DMS53 treated with DMSO at 0.1 percent for 48 hours (cell line): ENCODE measurements around the gene COL4A3.

Experiments
- DNase-seq: peaks from one replicate; lab custom pipeline; 2025; ENCODE audit not compliant: unreplicated experiment; lab: John Stamatoyannopoulos, UW

Gene COL4A3

DNA sequence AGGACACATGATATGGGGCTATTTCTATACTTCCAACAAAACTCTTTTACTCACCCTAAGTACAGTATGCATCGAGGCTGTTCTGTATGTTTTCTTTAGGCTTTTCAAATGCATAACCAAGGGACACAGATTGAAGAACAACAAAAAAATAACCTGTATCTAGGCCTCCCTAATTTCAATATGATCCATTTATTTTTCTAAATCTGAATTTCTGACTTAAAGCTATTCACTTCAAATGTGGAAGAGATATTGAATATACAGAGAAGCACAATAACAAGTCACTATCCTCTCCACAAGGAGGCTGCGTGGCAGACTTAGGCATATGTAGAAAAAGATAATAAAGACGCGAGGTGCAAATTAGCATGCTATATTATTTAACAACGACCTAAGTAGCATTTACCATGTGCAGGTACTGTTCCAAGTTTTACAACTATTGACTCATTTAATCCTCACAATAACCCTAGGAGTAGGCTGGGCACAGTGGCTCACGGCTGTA, 121.4 kb downstream of the COL4A3 start:
- DNase-seq = no peak

DNA sequence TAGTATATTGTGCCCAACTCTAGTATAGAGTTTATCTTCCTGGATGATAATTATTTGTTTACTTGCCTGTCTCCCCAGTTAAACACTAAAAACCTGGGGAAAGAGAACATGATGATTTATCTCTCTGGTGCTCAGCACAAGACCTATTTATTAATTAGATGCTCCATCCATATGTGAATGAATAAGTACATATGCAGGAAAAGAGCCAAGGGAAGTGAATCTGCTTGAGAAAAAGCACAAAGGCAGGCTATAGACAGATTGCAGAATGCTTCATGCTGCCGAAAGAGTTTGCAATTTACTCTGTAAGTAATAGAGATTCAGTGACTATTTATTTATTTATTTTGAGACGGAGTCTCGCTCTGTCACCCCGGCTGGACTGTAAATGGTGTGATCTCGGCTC, 123.3 kb downstream of the COL4A3 start:
- DNase-seq = no peak

DNA sequence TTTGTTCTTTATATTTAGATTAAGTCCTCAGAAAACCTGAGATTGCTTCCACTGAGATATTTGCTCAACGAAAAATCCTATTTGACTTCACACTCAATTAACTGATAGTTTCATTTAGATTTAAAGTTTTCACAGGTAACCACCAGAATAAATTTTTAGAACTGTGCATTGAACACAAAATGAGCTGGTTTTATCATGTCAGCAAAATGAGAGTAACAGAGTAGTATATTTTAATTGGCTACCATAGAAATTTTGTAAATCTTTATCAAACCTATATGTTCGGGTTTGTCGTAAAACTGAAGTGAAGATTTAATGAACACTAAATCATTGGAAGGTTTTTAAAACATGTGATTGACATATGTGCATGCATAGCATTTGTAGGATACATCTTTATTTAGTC, 127.9 kb downstream of the COL4A3 start:
- DNase-seq = no peak

DNA sequence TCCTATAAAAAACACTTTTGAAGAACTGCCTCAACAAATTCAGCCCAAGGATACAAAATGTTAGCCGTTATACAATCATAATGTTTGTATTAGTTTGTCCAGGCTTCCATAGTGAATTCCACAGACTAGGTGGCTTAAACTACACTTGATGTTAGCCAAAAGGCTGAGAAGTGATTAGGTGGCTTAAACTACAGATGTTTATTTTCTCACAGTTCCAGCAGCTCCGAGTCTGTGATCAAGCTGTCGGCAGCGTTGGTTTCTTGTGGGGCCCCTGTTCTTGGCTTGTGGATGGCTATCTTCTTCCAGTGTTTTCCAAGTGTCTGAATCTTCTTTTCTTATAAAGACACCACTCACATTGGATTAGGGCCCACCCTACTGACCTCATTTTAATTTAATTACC, 129.1 kb downstream of the COL4A3 start:
- no peak for DNase-seq

DNA sequence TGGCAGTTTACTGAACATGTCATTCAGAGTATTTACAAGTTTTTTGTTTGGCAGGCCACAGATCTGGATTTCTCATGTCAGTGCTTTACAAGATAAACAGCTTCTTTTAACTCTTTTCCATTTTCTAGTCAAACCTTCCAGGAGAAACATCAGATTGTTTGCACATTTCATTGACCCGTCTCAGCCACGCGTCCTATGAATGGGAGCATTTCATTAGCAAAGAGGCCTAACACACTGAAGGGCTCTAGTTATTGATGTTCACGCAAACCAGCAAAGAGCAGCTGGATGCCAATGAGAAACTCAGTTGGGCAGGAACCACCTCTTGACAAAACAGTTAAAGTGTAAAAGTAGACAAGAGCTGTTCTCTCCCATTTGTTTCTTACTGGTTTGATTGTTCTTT, 131.4 kb downstream of the COL4A3 start:
- DNase-seq = peak; percentile 21

DNA sequence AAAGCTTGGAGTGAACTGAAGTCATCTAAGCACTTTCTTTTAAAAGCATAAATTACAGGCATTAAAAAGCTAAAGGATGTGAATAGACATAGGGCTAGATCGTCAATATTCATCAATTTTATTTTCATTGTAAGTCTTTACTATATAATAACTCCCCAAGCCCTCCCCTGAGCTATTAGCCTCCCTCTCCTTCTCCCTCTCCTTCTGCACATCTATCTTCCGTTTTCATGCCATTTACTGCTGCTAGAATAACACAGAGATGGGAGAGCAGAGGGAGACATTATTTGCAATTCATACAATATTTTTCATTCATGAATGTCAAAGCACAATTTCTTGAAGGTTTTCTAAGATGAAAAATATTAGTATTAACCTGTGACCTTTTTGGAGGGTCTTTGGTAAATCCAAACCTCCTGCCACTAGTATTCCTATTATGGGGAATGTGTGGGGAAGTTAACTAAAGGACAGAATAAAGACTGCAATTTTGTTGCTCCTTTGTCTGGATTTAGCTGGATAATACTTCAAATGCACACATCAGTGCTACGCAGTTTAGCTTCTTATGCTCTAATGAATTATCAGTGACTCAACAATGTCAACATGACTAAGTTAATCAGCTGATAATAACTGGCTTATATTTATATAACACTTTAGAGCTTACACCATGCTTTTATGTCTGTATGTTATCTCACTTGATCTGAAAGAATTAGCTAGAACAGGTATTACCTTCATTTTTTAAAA, 132.4 kb downstream of the COL4A3 start:
- DNase-seq = no peak

DNA sequence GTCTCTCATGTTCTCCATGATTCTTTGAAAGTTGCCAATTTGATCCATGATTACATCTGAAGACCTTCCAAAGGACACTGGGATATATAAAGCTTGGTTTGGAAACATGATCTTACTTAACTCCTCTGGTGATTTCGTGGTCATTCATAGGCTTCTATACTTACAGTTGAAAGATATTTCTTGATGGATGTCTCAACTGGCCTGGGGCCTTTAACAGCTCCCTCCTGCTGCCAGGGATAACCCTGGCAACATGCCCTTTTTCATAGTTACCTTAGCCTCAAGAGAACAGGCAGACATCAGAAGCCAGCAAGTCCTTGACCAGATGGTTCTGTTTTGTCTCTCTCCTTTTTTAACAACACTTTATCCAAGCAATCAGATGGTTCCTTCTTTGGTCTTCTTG, 137.1 kb downstream of the COL4A3 start:
- DNase-seq = no peak

DNA sequence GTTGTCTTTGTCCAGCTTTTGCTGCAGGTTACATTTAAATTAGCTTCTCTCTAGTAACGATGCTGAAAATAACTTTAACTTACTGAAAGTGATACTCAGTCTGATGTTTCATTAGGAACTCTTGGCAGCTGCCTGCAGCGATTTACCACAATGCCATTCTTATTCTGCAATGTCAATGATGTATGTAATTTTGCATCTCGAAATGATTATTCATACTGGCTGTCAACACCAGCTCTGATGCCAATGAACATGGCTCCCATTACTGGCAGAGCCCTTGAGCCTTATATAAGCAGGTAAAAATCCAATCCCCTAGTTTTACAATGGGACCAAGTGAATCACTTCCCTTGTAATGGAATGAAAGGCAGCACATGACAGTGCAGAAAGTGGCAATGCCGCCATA, 144.4 kb downstream of the COL4A3 start:
- no peak for DNase-seq

DNA sequence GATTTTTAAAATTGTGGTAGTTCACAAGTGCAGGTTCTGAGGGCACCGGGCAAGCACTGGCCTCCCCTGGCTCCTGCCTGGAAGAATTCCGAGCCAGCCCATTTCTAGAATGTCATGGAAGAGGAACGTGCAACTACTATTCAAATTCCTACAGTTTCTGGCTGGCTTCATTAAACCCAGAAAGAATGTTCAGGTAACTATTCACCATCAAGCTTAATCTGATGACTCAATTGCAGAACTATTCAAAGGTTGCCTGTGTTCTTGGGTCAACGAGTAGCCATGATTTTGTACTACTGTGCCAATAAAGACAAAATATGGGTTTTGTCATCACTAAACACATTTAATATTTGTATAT, 146.3 kb downstream of the COL4A3 start:
- DNase-seq = no peak

DNA sequence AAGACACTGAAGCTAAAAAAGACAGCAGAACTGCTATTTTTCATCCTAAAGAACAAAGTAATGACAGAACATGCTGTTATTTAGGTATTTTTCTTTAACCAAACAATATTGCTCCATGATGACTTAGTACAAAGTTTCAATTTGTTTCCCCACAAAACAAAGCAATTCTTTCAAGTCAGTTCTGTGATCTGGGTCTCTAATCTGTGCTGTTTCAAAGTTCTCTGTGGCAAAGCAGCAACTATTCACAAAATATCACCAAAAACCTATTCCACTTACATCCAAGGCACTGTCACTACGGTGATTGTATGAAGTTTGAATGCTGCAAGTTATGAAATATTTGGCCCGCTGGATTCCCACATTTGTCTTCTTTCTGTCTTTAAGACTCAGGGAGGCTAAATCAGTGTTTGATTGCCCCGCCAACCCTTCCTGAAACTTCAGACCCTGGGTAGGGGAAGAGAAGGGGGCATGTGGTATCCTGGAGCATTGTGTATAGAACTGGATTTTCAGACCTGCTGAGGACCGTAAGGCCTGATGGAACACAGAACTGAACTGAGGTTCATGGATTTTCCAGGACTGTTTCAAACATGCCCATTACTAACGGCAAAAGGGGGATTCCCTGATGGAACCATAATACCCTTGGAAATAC, 147.6 kb downstream of the COL4A3 start:
- no peak for DNase-seq

DNA sequence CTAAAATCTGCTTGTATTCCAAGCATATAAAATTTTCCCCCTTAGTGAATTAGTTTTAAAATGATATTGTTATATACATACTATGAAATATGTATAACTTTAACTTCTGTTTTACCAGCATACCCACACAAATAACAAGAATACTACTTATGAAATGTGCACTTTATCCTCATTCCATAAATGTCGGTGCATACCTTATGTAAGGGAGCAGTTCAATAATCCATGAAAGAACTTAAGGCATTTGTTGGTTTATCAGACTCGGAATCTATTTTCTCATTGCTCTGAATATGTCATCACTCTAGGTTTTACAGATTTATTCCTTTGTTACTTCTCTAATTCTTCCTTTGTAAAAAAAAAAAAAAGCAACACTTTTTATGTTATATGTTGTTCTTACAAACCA, 148.2 kb downstream of the COL4A3 start:
- DNase-seq = no peak

DNA sequence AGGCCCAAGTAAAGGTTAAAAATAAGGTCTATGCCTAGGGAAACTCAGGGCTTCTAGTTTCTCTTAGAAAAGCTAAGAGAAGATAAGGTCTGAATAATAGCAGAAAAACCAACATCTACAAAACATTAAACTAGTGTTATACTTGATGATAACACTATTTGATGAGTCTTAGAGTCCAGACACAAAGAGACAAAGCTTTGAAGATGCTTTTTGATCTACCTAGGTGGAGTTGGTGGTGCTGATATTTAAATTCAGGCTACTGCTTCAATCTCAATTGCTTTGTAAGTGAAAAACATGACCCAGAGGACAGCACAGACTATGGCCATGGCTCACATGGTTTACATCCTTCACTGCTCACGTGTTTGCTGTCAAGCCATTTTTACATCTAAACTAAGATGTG, 148.9 kb downstream of the COL4A3 start:
- no peak for DNase-seq

DNA sequence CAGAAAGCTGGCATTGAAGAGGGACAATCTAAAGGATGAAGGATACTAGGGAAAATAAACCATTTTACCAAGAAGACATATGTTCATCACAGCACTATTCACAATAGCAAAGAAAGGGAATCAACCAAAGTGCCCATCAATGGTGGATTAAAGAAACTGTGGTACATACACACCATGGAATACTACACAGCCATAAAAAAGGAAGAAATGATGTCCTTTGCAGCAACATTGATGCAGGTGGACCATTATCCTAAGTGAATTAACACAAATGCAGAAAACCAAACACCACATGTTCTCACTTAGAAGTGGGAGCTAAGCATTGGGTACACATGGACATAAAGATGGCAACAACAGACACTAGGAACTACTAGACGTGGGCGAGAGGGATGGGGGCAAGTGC, 153.4 kb downstream of the COL4A3 start:
- DNase-seq = no peak

DNA sequence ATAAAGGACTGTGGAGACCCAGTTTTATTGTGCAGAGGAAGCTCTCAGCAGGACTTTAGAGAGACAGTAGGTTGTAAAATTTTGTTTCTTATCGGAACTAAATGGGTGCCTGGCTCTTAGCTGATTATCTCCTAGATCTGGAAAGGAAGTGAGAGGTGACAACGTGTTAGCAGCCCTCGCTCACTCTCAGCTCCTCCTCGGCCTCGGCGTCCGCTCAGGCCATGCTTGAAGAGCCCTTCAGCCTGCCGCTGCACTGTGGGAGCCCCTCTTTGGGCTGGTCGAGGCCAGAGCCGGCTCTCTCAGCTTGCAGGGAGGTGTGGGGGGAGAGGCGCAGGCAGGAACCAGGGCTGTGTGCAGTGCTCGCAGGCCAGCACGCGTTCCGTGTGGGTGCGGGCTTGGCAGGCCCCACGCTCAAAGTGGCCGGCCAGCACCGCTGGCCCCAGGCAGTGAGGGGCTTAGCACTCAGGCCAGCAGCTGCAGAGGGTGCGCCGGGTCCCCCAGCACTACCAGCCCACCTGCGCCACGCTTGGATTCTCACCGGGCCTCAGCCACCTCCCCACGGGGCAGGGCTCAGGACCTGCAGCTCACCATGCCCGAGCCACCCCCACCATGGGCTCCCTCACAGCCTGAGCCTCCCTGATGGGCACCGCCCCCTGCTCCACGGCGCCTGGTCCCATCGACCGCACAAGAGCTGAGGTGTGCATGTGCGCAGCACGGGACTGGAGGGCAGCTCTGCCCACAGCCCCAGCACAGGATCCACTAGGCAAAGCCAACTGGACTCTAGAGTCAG, 156.1 kb downstream of the COL4A3 start:
- DNase-seq = no peak

DNA sequence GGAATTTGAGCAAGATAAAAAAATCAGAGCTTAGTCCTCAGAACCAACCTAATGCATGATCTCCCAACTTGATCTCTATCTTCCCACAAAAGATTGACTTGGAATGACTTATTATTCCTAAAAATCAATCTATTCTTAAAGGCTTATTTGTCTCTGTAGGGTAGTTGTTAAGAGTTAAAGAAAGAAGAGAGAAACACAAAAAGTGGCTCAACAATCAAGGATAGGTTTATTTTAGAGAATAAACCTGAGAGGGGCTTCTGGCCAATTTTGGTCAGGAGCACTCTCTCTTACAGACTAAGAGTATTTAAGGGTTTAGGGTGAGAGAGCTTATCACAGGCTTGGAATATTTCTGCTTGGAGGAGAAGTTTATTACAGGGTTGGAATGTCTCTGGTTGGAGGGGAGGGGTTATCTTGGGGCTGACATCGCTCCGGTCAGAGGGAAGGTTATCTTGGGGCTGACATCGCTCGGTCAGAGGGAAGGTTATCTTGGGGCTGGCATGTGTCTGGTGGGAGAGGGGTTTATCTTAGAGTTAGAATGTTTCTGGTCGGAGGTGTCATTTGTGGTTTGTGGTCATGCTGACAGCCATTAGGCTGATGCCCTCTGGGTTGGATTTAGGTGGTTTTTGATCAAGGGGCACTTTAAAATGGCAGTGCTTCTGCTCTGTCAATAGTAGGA, 158.2 kb downstream of the COL4A3 start:
- no peak for DNase-seq

DNA sequence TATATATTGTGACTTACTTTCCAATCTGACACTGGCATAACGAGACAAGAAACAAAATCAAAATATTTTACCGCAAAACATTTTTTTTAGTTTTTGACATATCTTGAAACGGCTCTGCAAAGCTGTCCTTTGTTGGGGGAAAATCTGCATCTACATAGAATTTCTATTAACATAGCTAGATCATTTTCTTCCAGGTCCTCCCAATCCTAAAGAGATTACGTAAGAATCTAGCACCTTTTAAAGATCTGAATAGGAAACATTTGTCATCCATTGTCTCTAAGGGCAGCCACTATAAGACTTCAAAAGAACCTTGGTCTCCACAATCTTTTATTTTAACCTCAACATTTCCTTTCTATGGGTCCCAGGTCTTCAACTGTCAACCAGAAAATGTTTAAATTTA, 159.4 kb downstream of the COL4A3 start:
- DNase-seq = no peak

DNA sequence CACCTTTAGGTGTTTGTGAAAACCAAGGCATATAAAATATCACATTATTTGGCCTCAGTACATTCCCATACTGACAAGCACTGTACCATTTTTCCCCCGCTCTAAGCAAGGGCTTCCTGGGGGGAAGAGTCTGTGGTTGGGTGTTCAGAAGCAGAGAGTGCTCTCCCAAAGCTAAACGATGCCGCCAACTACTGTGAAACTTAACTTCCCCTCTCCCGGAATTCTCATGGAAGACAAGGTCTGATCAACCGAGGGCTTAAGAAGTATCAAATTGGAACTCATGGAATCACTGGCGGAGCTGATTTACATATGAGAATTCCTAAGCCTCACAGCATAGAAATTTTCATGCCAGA, 160.2 kb downstream of the COL4A3 start:
- DNase-seq = peak; percentile 49

DNA sequence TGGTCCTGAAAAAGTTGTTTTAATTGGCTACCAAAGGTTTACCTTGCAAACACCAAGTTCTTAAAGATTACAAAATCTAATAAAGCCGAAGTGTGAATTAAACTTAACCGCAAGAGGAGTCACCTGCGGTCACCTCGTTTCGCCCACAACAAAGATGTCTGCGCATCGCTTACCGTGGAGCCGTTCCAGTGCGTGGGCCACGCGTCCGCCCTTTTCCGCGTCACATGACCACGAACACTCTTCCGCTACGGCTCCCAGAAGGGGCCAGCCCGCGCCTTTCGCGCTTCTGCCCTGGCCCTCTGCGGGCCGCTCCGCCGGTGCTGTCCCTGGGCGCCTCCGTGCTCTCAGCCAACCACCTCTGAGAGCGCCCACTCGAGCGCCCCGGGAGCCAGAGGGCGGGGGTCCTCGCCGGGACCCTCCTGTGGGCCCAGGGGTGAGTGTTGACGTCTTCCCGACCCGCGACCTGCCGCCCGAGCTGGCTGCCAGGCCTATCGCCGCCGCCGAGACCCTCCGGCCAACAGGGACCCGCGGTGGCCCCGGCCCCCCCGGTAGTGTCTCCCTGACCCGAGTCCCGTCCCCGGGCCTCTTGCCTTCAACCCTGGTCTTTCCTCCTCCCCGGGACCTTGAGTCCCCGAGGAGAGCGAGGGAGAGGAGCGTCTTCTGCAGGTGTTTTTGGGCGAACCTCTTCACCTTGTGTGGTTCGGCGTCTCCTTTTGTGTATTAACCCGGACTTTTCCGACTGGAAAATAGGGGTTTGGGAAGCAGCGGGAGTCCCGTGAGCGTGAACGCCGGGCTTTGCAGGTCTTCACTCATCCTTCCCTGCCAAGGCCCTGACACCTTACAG, 160.8 kb downstream of the COL4A3 start, which contains the start of gene MFF:
Gene MFF (plus strand): TSS at position 257 of the 844 bp plus-strand sequence. CDS start 5,415 bp downstream, outside the sequence.
- DNase-seq = peak; percentile 67

DNA sequence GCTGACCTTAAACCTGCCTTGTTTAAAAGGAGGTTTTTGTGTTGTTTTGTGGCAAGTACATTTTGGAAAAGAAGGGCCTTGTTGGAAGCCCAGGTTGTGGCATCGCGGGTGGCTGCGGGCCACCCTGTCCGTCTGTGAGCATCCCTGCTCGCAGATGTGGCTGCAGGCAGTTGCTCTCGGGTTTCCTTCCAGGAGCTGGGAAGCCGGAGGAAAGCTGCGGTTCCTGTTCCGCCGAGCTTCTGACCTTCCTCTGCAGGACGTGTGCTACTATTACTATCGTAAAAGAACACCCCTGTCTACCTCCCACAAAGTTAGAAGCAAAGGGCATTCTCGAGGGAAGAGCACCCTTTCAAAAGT, 161.4 kb downstream of the COL4A3 start:
- DNase-seq = no peak

DNA sequence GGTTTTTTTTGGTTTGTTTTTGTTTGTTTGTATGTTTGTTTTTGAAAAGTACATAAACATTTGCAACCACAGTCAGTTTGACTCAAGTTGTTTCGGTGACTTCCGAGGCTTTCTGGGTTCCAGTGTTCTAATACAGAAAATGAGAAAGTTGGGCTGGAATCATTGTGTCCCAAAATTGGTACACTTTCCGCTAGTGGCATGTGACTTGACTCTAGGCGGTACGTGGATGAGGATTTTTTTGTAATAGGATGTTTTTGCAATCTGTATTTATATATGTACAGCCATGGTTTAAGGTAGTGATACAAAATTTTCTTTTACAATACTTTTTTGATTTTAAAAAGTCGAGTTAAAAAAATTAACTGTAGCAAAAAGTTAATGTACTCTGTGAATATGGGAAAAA, 162.4 kb downstream of the COL4A3 start:
- DNase-seq = no peak

DNA sequence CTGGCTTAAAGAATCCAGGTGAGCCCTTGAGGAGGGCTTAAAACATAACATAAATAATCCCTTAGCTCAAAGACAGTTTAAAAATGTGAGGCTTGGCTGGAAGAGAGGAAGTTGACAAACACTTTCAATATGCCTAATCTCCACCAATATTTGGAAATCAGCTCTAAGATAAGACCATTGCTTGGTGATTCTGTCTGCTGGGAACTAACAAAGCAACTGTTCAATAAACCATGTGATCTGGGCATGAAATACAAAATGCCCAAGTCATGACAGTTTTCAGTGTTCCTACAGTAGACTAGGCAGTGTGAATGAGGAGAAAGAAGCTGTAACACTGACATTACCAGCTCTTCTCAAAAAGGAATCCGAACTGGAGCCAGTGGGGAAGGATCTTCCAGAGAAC, 171.3 kb downstream of the COL4A3 start:
- DNase-seq = no peak
